Breast epithelium (tissue), 4 donors: ENCODE data around the gene PREP. TPM values are rescaled to one million over a fixed set of nuclear protein-coding genes. Genes with fewer than 3 reads are reported as not detected.

ENCODE experiments used
- DNase-seq, 2 donors: peaks; one replicate each; pipeline ENCODE4 v3.0.0-alpha.2; 2019; ENCODE audit warnings: low spot score in 2 of 2
- H3K27ac ChIP-seq, 2 donors: fragments of 200-600 bp; sonication (generic) in 1 of 2; one replicate each; pipeline ENCODE4 v1.5.1; 2016 to 2019; ENCODE audit warnings: mild to moderate bottlenecking in 1 of 2
- H3K27me3 ChIP-seq, 2 donors: fragments of 200-600 bp; sonication (generic) in 1 of 2; one replicate each; pipeline versions ENCODE4 v1.5.1 to v1.6.0; 2017 to 2019; ENCODE audit warnings: control low read depth in 1 of 2, mild to moderate bottlenecking in 1 of 2
- H3K36me3 ChIP-seq: fragments of 200-600 bp; one replicate; pipeline ENCODE4 v1.5.1; 2019
- H3K4me1 ChIP-seq, 2 donors: fragments of 200-600 bp; sonication (generic); one replicate each; pipeline ENCODE4 v1.5.1; 2016 to 2019; ENCODE audit warnings: control low read depth in 1 of 2
- H3K4me3 ChIP-seq, 3 donors: fragments of 200-600 bp; sonication (generic); 1 replicate in 2 of 3; 2 replicates in 1 of 3; pipeline ENCODE4 v1.5.1; 2016 to 2019; ENCODE audit warnings: mild to moderate bottlenecking in 3 of 3, moderate library complexity in 2 of 3
- H3K9me3 ChIP-seq, 2 donors: fragments of 200-600 bp; sonication (generic) in 1 of 2; one replicate each; pipeline ENCODE4 v1.5.1; 2016 to 2019; ENCODE audit warnings: control low read depth in 1 of 2
- POLR2A ChIP-seq: fragments of 450-650 bp; IDR thresholded peaks from one replicate; pipeline ENCODE4 v1.6.1; 2016; ENCODE audit warnings: antibody characterized with exemption, mild to moderate bottlenecking, moderate library complexity
- POLR2AphosphoS5 ChIP-seq, 3 donors: sonication (generic); formaldehyde crosslinking; IDR thresholded peaks; one replicate each; pipeline ENCODE4 v1.6.1; 2017; ENCODE audit warnings: antibody characterized with exemption in 3 of 3
- intact Hi-C: fragments of 100-400 bp; cut with DNase I; formaldehyde crosslinking; loops from one replicate; pipeline ENCODE4 v1.15.1; 2023; ENCODE audit warnings: low total_unique reads
- total RNA-seq, 3 donors: library from RNA; depleted of rRNA; stranded (reverse); fragments of >200 nt; gene quantifications; one replicate each; pipeline ENCODE4 v1.1.0, GENCODE V29; 2016
- TF ChIP-seq, protein P1 (sequence below), 3 donors: fragments of 450-650 bp; IDR thresholded peaks; one replicate each; pipeline ENCODE4 v1.5.1; 2016 to 2017; ENCODE audit warnings: antibody characterized with exemption in 3 of 3, mild to moderate bottlenecking in 3 of 3, moderate library complexity in 3 of 3

PREP gene
- total RNA-seq, 3 donors from 2014 or later: 18.4 to 22.3 (median 19.6) TPM

GRCh38 chr6:105280033-105280432 is 122.8 kb downstream of the PREP start:
- intact Hi-C loops: no loop called here
- DNase-seq: no peak
- no peak overlapping the region for H3K27ac ChIP-seq
- H3K27me3 ChIP-seq: no peaks in the 10 kb centered on the region
- no peaks in the 10 kb centered on the region for H3K9me3 ChIP-seq
- H3K4me3 ChIP-seq: no peak overlapping the region
- no peaks in the 10 kb centered on the region for H3K36me3 ChIP-seq
- TF ChIP-seq POLR2AphosphoS5 (IDR thresholded peaks at IDR 0.05): no peak
- TF ChIP-seq, protein P1, sequence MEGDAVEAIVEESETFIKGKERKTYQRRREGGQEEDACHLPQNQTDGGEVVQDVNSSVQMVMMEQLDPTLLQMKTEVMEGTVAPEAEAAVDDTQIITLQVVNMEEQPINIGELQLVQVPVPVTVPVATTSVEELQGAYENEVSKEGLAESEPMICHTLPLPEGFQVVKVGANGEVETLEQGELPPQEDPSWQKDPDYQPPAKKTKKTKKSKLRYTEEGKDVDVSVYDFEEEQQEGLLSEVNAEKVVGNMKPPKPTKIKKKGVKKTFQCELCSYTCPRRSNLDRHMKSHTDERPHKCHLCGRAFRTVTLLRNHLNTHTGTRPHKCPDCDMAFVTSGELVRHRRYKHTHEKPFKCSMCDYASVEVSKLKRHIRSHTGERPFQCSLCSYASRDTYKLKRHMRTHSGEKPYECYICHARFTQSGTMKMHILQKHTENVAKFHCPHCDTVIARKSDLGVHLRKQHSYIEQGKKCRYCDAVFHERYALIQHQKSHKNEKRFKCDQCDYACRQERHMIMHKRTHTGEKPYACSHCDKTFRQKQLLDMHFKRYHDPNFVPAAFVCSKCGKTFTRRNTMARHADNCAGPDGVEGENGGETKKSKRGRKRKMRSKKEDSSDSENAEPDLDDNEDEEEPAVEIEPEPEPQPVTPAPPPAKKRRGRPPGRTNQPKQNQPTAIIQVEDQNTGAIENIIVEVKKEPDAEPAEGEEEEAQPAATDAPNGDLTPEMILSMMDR (IDR thresholded peaks at IDR 0.05): no peak
- TF ChIP-seq POLR2A: no peak
- H3K4me1 ChIP-seq: no peaks in the 10 kb centered on the region

DNA sequence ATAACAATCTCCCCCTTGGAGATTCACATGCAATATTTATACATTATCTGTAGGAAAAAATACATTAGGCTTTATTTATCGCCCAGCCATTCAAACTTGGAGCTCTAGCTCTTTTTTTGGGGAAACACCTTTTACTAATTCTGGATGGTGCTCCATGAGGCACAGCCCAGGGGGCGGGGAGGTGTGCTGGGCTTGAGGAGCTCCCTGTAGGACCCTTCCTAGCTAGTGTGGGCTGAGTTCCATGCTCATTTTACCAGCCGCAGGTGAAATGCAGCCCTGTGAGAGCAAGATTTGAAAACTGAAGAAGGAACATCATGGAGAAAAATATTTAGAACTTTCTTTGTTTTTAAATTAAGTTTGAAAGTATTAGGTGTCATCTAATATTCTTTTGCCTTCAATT is 123.4 kb downstream of the PREP start:
- Histone ChIP-seq H3K9me3 (no peaks in the 10 kb centered on the region), H3K4me1 (no peaks in the 10 kb centered on the region), H3K27me3 (no peaks in the 10 kb centered on the region), H3K27ac (no peak overlapping the region), H3K4me3 (no peak overlapping the region), H3K36me3 (no peaks in the 10 kb centered on the region)
- TF ChIP-seq, protein P1 (IDR thresholded peaks at IDR 0.05): no peak
- TF ChIP-seq POLR2A: no peak
- TF ChIP-seq POLR2AphosphoS5 (IDR thresholded peaks at IDR 0.05): no peak
- intact Hi-C loops: no loop called here
- no peak for DNase-seq

DNA sequence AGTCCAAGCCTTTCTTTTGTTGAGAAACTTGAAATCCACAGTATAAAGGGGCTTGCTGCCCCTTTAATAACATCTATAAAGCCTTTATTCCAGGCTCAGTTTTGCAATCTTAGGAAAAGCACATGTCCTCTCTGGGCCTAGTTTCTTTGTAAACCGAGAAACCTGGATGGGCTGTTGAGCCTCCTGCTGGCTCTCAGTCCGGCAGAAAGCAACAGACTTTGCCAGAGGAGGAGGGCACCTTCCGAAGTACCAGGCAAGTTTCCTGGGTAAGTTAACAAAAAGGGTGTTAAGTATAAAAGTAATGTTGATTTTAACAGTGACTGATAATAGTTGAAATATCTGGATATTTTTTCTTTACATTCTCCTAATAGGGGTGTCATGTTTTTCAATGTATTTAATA is 124.1 kb downstream of the PREP start:
- no peak for DNase-seq
- H3K36me3 ChIP-seq: no peaks in the 10 kb centered on the region
- intact Hi-C loops: no loop called here
- no peaks in the 10 kb centered on the region for H3K4me1 ChIP-seq
- no peaks in the 10 kb centered on the region for H3K9me3 ChIP-seq
- no peaks in the 10 kb centered on the region for H3K27me3 ChIP-seq
- TF ChIP-seq, protein P1 (IDR thresholded peaks at IDR 0.05): no peak
- TF ChIP-seq POLR2A: no peak
- no peak for TF ChIP-seq POLR2AphosphoS5 (IDR thresholded peaks at IDR 0.05)
- no peak overlapping the region for H3K27ac ChIP-seq
- no peak overlapping the region for H3K4me3 ChIP-seq

GRCh38 chr6:105278035-105278434 is 124.8 kb downstream of the PREP start:
- intact Hi-C loops: no loop called here
- no peak for DNase-seq
- Histone ChIP-seq H3K36me3 (no peaks in the 10 kb centered on the region), H3K9me3 (no peaks in the 10 kb centered on the region), H3K4me1 (no peaks in the 10 kb centered on the region), H3K27me3 (no peaks in the 10 kb centered on the region), H3K27ac (no peak overlapping the region), H3K4me3 (no peak overlapping the region)
- TF ChIP-seq, protein P1 (IDR thresholded peaks at IDR 0.05): no peak

- intact Hi-C loops: no loop called here
- Histone ChIP-seq H3K27ac (no peak overlapping the region), H3K36me3 (no peaks in the 10 kb centered on the region), H3K9me3 (no peaks in the 10 kb centered on the region), H3K4me3 (no peak overlapping the region), H3K4me1 (no peaks in the 10 kb centered on the region), H3K27me3 (no peaks in the 10 kb centered on the region)
- TF ChIP-seq, protein P1 (IDR thresholded peaks at IDR 0.05): no peak
- TF ChIP-seq POLR2AphosphoS5 (IDR thresholded peaks at IDR 0.05): no peak
- TF ChIP-seq POLR2A: no peak
- DNase-seq: no peak
These were observed 126.5 kb downstream of the PREP start for GRCh38 chr6:105276374-105276773.
